ENCODE measurements around the gene CDC42EP4. TPM values are rescaled to one million over a fixed set of nuclear protein-coding genes. Genes with fewer than 3 reads are reported as not detected.
A peak's percentile ranks its signal among the peaks of the same experiment; 100 is the strongest.
"Not testable (repeated sequence)": the region's sequence is repeated elsewhere in the genome, so short reads cannot be mapped to it uniquely, and the experiment has no call there.

CDC42EP4 gene
- total RNA-seq, 1 donor from 2014 or later, result 41.9 TPM

DNA sequence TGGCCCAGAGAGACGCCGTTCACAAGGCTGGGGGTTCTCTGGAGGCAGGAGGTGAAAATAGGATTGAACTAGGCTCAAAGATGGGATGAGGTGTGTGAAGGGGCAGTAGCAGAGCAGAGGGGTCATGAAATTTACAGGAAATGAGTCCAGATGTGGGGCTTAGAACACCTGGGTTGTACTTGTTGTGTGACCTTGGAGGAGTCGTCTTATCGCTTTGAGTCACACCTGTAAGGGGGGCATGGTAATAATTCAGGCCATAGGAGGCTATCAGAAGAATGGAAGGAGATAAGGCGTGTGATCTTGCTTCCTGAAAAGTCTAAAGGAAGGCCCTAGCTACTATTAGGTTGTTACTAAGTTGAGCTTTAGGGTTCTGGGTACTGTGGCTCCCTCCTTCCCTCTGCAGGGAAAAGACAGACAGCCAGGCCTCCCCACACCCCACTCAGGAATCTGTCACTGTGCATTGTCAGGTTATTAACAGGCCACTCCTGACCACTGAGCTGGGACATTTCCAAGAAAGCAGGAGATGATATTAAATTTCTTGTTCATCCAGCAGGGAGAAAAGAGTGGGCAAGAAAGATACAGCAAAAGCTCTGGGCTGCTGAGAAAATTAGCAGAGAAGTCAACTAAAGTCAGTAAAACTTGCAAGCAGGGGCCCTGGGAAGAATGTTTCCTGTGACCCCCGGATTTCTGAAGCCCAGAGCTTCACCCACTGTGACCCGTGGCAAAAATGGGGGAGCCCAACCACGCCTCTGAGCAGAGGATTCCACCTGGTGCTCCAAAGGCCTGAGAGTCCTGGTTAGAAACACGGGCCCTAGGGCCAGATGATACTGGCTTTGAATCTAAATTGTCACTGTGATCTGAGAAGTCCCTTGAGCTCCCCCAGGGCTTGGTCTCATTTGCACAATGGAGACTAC is 6.0 kb upstream of the CDC42EP4 start:
- TF ChIP-seq, protein P1, sequence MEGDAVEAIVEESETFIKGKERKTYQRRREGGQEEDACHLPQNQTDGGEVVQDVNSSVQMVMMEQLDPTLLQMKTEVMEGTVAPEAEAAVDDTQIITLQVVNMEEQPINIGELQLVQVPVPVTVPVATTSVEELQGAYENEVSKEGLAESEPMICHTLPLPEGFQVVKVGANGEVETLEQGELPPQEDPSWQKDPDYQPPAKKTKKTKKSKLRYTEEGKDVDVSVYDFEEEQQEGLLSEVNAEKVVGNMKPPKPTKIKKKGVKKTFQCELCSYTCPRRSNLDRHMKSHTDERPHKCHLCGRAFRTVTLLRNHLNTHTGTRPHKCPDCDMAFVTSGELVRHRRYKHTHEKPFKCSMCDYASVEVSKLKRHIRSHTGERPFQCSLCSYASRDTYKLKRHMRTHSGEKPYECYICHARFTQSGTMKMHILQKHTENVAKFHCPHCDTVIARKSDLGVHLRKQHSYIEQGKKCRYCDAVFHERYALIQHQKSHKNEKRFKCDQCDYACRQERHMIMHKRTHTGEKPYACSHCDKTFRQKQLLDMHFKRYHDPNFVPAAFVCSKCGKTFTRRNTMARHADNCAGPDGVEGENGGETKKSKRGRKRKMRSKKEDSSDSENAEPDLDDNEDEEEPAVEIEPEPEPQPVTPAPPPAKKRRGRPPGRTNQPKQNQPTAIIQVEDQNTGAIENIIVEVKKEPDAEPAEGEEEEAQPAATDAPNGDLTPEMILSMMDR (IDR thresholded peaks at IDR 0.05; ENCODE audit: insufficient read depth, low read length, poor library complexity, severe bottlenecking), result no peak
- no peaks in the 10 kb centered on the region for H3K36me3 ChIP-seq (ENCODE audit: control insufficient read depth, insufficient read depth, low read length)
- DNase-seq (ENCODE audit: low read depth), result no peak
- no peaks in the 10 kb centered on the region for H3K27me3 ChIP-seq (ENCODE audit: control insufficient read depth, insufficient read depth, low read length)
- H3K4me3 ChIP-seq (ENCODE audit: low read depth, low read length), result no peak overlapping the region

DNA sequence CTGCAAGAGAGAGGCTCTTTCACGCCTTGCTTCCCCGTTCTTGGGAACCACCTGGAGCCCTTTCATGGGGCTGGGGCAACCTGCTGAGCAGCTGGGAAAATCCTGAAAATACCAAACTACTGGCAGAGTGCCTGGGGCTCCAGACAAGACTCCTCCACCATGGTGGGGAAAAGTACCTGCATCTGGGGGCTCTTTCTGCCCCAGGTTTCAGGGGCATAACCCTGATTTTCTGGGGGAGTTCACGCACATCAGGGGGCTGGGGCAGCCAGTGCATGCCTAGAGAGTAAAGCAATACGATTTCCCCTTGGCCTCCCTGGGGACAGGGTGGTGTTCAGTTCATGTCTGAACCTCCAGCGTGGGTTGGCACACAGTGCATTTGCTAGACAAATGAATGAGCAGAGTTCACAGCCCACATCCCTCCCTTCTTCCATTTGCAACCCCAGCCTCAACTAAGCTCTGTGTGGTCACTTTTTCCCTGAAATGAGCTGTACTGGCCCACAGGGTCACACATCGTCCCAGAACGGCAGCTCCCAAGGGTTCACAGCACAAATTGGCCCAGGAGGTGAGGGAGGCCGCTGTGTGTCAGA is 5.2 kb upstream of the CDC42EP4 start:
- TF ChIP-seq, protein P1 (IDR thresholded peaks at IDR 0.05; ENCODE audit: insufficient read depth, low read length, poor library complexity, severe bottlenecking), result no peak
- Histone ChIP-seq H3K27me3 (ENCODE audit: control insufficient read depth, insufficient read depth, low read length) (no peaks in the 10 kb centered on the region), H3K36me3 (ENCODE audit: control insufficient read depth, insufficient read depth, low read length) (no peaks in the 10 kb centered on the region), H3K4me3 (ENCODE audit: low read depth, low read length) (no peak overlapping the region)
- no peak for DNase-seq (ENCODE audit: low read depth)

DNA sequence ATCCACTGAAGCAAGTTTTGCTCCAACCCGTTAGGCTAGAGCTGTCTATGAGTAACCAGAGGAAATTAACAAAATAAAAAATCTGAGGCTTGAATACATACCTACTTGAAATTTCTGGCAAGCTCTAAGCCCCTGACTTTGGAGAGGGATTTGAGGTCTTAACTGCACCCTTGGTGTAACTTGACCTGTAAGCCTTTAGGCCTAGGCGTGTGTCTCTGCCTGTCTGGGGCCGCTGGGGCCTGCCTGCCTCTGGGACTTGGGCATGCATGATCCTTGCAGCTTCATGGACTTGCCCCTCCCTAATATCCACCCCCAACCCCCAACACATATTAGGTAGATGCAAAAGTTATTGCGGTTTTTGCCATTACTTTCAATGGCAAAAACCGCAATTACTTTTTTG is 3.7 kb upstream of the CDC42EP4 start:
- Histone ChIP-seq H3K4me3 (ENCODE audit: low read depth, low read length) (no peak overlapping the region), H3K27me3 (ENCODE audit: control insufficient read depth, insufficient read depth, low read length) (no peaks in the 10 kb centered on the region), H3K36me3 (ENCODE audit: control insufficient read depth, insufficient read depth, low read length) (no peaks in the 10 kb centered on the region)
- TF ChIP-seq, protein P1 (IDR thresholded peaks at IDR 0.05; ENCODE audit: insufficient read depth, low read length, poor library complexity, severe bottlenecking), result no peak
- DNase-seq (ENCODE audit: low read depth), result no peak

DNA sequence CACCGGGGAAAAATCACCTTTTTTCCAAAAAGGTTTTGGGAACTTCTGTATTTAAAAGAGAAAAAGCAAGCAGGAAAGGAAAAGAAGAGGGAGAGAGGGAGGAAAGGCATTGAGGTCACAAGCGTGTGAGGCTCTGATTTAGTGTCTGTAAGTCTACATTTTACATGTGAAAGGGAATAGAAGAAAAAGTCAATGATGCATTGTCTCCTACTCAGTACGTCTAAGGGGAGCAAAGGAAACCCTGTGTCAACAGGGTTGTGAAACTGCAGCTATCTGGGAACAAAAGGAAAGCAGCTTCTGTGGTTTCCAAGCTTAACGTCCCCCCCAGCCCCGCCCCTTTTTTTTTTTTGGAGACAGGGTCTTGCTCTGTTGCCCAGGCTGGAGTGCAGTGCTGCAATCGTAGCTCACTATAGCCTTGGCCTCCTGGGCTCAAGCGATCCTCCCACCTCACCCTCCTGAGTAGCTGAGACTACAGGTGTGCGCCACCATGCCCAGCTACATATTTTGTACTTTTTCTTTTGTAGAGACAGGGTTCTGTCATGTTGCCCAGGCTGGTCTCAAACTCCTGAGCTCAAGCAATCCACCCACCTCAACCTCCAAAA is 1.8 kb upstream of the CDC42EP4 start:
- no peaks in the 10 kb centered on the region for H3K36me3 ChIP-seq (ENCODE audit: control insufficient read depth, insufficient read depth, low read length)
- DNase-seq (ENCODE audit: low read depth), result no peak
- no peak overlapping the region for H3K4me3 ChIP-seq (ENCODE audit: low read depth, low read length)
- no peaks in the 10 kb centered on the region for H3K27me3 ChIP-seq (ENCODE audit: control insufficient read depth, insufficient read depth, low read length)
- TF ChIP-seq, protein P1 (IDR thresholded peaks at IDR 0.05; ENCODE audit: insufficient read depth, low read length, poor library complexity, severe bottlenecking), result no peak

DNA sequence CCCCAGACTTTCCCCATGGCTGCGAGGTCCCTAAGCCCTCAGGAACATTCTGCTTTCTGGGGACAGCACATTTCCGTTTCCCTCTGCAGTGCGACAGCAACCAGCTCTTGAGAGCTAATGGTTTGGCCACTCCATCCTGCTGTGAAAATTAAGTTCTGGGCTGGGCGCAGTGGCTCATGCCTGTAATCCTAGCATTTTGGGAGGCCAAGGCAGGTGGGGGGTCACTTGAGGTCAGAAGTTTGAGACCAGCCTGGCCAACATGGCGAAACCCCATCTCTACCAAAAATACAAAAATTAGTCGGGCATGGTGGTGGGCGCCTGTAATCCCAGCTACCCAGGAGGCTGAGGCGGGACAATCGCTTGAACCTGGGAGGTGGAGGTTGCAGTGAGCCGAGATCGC is 1.1 kb upstream of the CDC42EP4 start:
- not testable (repeated sequence) for H3K27me3 ChIP-seq (ENCODE audit: control insufficient read depth, insufficient read depth, low read length); H3K36me3 ChIP-seq (ENCODE audit: control insufficient read depth, insufficient read depth, low read length); H3K4me3 ChIP-seq (ENCODE audit: low read depth, low read length); DNase-seq (ENCODE audit: low read depth)

DNA sequence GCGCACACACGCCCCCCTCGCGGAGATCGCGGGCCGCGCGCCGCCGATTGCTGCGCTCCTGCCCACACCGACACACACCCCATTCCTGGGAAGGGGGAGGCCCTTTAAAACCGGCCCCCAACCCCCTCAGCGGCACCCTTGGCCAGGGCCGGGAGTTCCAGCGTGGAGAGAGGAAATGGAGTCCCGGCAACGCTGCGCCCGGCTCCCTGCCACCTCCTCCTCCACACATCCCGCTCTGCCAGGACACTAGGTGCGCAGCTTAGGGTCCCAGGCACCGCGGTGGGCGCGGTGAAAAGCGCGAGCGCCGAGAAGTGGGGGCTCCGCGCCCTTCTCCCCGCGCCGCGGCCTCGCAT is 397 bp downstream of the CDC42EP4 start:
- Histone ChIP-seq H3K36me3 (ENCODE audit: control insufficient read depth, insufficient read depth, low read length) (no peaks in the 10 kb centered on the region), H3K4me3 (ENCODE audit: low read depth, low read length) (peak overlapping the region; percentile 89), H3K27me3 (ENCODE audit: control insufficient read depth, insufficient read depth, low read length) (no peaks in the 10 kb centered on the region)
- TF ChIP-seq, protein P1 (IDR thresholded peaks at IDR 0.05; ENCODE audit: insufficient read depth, low read length, poor library complexity, severe bottlenecking), result no peak
- no peak for DNase-seq (ENCODE audit: low read depth)
